Body of pancreas (tissue), 4 donors: ENCODE data around the gene EGFL7. TPM values are rescaled to one million over a fixed set of nuclear protein-coding genes. Genes with fewer than 3 reads are reported as not detected.

Source experiments
- ATAC-seq: fragments of 150-250 bp; one replicate; pipeline ENCODE4 v1.9.1; 2016
- DNase-seq, 4 donors: peaks; one replicate each; pipeline ENCODE4 v3.0.0-alpha.2; 2019
- H3K27ac ChIP-seq, 4 donors: fragments of 200-600 bp; sonication (generic); 1 replicate in 3 of 4; 2 replicates in 1 of 4; pipeline versions ENCODE4 v1.5.1 to v1.6.1; 2016 to 2019; ENCODE audit warnings: mild to moderate bottlenecking in 1 of 4, mixed read lengths in 1 of 4, moderate library complexity in 1 of 4
- H3K27me3 ChIP-seq, 2 donors: fragments of 200-600 bp; sonication (generic); one replicate each; pipeline ENCODE4 v1.6.0; 2016; ENCODE audit warnings: mild to moderate bottlenecking in 1 of 2
- H3K36me3 ChIP-seq, 2 donors: fragments of 200-600 bp; sonication (generic); replicated peaks in 1 of 2; 2 replicates each; pipeline ENCODE4 v1.5.1; 2016; ENCODE audit warnings: low read depth in 2 of 2; ENCODE audit not compliant: insufficient read depth in 1 of 2
- H3K4me1 ChIP-seq: fragments of 200-600 bp; sonication (generic); one replicate; pipeline ENCODE4 v1.6.0; 2016
- H3K4me3 ChIP-seq, 2 donors: fragments of 200-600 bp; sonication (generic); 1 replicate in 1 of 2; 2 replicates in 1 of 2; pipeline ENCODE4 v1.5.1; 2016 to 2019
- H3K9me3 ChIP-seq, 3 donors: fragments of 200-600 bp; sonication (generic); 1 replicate in 2 of 3; 2 replicates in 1 of 3; pipeline ENCODE4 v1.5.1; 2016
- POLR2A ChIP-seq, 3 donors: fragments of 450-650 bp; IDR thresholded peaks; one replicate each; pipeline ENCODE4 v1.6.1; 2016; ENCODE audit warnings: antibody characterized with exemption in 3 of 3, mild to moderate bottlenecking in 2 of 3
- WGBS, 2 donors: methylation state at CpG; one replicate each; pipeline ENCODE4 v1.1.5; 2017; 5-methylcytosine and 5-hydroxymethylcytosine counted together
- intact Hi-C: fragments of 100-400 bp; cut with DNase I; formaldehyde crosslinking; loops from one replicate; pipeline ENCODE4 v1.15.1; 2023
- total RNA-seq, 2 donors: library from RNA; depleted of rRNA; stranded (reverse); fragments of >200 nt; gene quantifications; one replicate each; pipeline ENCODE4 v1.1.0, GENCODE V29; 2016
- TF ChIP-seq, protein P1 (sequence below), 7 experiments: fragments of 450-650 bp in 4 of 7; fragments of 200-600 bp in 3 of 7; sonication (generic) in 3 of 7; IDR thresholded peaks; one replicate each; pipeline ENCODE4 v1.5.1; 2016 to 2019; ENCODE audit warnings: antibody characterized with exemption in 7 of 7

EGFL7 gene
- total RNA-seq, 2 donors from 2014 or later, result 14.8 to 47.0 TPM

DNA sequence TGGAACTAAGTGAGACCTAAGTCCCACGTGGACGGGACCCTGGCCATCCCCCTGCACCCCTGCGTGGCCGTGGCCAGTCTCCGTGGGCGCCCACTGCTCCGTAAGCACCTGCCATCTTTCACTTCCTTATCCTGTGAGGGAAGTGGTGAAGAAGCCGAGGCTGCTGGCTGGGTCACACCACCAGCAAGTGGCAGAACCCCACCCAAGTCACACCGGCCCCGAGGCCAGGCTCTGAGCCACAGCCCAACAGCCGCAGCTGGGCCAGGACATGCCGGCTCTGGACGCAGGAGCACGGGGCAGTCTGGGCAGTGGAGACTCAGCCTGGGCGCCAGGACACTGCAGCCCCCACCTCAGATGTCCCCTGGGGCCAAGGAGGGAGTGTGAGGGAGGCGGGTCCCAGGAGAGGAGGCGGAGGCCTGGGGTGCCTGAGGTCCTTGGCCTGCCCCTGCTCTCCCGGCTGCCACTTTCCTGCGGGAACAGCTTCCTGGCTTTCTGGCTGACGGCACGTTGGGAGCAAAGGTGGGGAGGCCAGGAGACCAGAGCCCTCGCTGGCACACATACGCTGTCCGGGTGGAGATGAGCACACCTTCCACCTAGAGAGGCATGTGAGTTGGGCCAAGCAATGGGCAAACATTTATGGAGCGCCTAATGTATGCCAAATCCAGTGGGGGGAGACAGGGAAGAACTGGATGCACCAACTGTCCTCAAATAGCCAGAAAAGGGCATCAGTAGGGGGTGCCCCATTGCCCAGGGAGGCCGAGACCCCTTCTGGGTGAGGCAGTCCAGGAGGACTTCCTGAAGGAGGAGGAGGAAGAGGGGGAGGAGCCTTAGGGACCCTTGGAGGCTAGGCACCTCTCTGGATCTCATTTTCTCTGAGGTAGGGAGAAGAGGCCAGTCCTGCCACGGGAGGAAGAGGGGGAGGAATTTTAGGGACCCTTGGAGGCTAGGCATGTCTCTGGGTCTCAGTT, 43.9 kb upstream of the EGFL7 start:
- ATAC-seq, result no peak
- Histone ChIP-seq H3K27ac (peak overlapping the region in 1 of 4 donors; percentile 7), H3K4me3 (no peak overlapping the region), H3K36me3 (no peaks in the 10 kb centered on the region), H3K27me3 (no peaks in the 10 kb centered on the region), H3K9me3 (no peaks in the 10 kb centered on the region), H3K4me1 (peaks cover 15% of the 10 kb centered on the region)
- intact Hi-C loops, result no loop called here
- peak in 1 of 4 donors; percentile 45 for DNase-seq
- 74 to 79% methylated on average over 14 to 25 of the region's 27 CpGs for WGBS, 2 donors
- no peak for TF ChIP-seq POLR2A (IDR thresholded peaks at IDR 0.05)

DNA sequence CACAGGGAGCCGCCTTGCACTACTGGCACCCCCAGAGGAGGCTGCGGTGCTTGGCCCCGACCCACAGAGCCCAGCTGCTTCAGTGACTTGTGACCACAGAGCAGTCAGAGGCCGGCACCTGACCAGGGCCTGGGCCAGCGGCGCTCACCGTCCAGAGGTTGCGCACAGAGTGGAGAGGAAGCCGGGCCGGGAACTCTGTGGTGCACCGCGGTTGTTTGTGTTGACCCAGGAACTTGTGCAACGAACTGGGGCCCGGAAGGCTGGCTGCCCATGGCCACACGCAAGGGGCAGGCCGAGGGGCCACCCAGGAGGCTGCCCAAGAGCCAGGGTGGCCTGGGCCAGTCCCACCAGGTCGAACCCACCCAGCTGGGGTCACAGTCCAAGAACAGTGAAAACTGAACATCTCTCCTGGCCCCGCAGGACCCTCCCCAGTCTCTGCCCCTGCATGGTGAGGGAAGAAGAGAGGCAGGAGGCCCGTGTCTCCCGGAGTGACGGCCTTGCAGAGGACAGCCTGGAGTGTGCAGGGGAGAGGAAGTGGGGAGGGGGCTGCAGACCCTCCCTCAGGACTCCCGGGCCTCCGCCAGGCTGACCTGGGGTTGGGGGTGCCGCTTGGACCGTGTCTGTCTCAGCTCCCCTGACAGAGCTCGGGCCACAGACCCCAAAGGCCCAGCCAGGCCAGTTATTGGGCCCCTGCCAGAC, 42.8 kb upstream of the EGFL7 start:
- peaks cover 25% of the 10 kb centered on the region for H3K4me1 ChIP-seq
- peak in 2 of 4 donors; percentile 40 to 82 for DNase-seq
- no peaks in the 10 kb centered on the region for H3K27me3 ChIP-seq
- H3K36me3 ChIP-seq, result no peaks in the 10 kb centered on the region
- 70% methylated on average over 26 of the region's 26 CpGs; no CpG with 5 or more reads in 1 of the 2 donors for whole genome bisulfite sequencing, 2 donors
- intact Hi-C loops, result no loop called here
- TF ChIP-seq, protein P1, sequence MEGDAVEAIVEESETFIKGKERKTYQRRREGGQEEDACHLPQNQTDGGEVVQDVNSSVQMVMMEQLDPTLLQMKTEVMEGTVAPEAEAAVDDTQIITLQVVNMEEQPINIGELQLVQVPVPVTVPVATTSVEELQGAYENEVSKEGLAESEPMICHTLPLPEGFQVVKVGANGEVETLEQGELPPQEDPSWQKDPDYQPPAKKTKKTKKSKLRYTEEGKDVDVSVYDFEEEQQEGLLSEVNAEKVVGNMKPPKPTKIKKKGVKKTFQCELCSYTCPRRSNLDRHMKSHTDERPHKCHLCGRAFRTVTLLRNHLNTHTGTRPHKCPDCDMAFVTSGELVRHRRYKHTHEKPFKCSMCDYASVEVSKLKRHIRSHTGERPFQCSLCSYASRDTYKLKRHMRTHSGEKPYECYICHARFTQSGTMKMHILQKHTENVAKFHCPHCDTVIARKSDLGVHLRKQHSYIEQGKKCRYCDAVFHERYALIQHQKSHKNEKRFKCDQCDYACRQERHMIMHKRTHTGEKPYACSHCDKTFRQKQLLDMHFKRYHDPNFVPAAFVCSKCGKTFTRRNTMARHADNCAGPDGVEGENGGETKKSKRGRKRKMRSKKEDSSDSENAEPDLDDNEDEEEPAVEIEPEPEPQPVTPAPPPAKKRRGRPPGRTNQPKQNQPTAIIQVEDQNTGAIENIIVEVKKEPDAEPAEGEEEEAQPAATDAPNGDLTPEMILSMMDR (IDR thresholded peaks at IDR 0.05), result no peak
- peak in 1 of 3 donors; percentile 0 for TF ChIP-seq POLR2A (IDR thresholded peaks at IDR 0.05)
- no peak for ATAC-seq
- no peak overlapping the region for H3K4me3 ChIP-seq
- peak overlapping the region in 1 of 4 donors; percentile 7 for H3K27ac ChIP-seq
- no peaks in the 10 kb centered on the region for H3K9me3 ChIP-seq

DNA sequence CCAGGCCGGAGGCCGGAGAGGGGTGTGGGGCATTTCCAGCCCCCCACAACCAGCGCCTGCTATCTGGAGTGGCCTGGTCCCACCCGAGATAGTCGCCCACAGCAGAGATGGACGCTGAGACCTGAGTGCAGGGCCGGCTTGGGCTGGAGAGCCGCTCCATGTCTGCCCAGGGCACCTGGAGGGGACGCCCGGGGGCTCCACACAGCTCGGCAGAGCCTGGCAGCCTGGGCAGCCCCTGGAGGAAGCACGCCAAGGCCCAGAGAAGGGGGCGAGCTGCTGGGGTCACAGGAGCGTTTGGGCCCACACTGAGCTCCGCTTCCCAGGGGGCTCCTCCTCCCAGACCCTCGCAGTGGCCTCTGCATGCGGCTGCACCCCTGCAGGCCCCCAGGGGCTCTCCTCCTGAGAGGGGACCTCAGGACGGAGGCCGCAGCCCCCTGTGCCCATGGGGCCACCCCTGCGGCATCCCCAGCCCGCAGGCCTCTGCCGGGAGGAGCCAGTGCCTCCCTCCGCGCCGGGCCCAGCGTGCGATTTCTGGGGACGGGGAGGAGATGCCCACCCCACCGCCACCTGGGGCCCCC, 42.2 kb upstream of the EGFL7 start:
- no peaks in the 10 kb centered on the region for H3K27me3 ChIP-seq
- intact Hi-C loops, result no loop called here
- no peak for ATAC-seq
- H3K4me1 ChIP-seq, result peaks cover 25% of the 10 kb centered on the region
- no peak for DNase-seq
- TF ChIP-seq, protein P1 (IDR thresholded peaks at IDR 0.05), result no peak
- no peak for TF ChIP-seq POLR2A (IDR thresholded peaks at IDR 0.05)
- no peaks in the 10 kb centered on the region for H3K36me3 ChIP-seq
- no peak overlapping the region for H3K4me3 ChIP-seq
- 91 to 98% methylated on average over 9 to 29 of the region's 29 CpGs for whole genome bisulfite sequencing, 2 donors
- no peak overlapping the region for H3K27ac ChIP-seq
- H3K9me3 ChIP-seq, result no peaks in the 10 kb centered on the region

DNA sequence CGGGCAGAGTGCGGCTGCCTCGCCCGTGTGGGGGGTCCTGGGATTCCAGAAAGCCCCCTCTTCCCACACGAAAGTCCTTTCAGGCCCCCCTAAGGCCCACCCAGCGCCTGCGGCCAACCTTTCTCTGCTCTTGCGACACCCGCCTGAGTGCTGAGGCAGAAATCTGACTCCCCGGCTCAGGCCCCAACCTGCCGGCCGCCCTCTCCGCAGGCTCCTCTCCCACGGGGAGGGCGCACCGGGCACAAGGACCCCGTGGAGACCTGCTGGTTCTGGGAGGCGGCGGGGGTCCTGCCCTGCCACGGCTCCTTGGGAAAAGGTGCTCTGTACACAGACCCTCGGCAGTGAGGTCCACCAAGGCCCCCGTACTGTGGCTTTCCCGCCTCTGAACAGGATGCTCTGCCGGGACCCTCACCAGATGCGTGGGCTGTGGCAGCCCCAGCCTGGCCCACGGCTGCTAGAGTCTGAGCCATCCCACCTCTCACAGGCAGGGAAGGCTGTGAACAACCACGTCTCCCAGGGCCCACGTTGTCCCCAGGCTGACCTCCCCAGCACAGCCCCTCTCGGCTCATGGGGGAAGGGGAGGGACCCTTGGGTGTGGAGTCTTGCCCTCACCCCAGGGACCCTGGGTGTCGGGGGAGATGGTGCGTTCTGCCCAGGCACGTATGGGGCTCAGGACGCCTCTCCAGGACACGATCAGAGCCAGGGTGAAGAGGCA, 41.5 kb upstream of the EGFL7 start:
- no peak for DNase-seq
- no peak overlapping the region for H3K4me3 ChIP-seq
- H3K4me1 ChIP-seq, result peaks cover 26% of the 10 kb centered on the region

More for the DNA sequence above, 41.5 kb upstream of the EGFL7 start:
- Histone ChIP-seq H3K9me3 (no peaks in the 10 kb centered on the region), H3K27me3 (no peaks in the 10 kb centered on the region), H3K36me3 (no peaks in the 10 kb centered on the region), H3K27ac (no peak overlapping the region)
- WGBS, 2 donors, result 72 to 78% methylated on average over 18 to 32 of the region's 34 CpGs
- ATAC-seq, result no peak
- intact Hi-C loops, result no loop called here
- TF ChIP-seq, protein P1 (IDR thresholded peaks at IDR 0.05), result no peak
- no peak for TF ChIP-seq POLR2A (IDR thresholded peaks at IDR 0.05)
